Inferior parietal cortex (tissue), 1 donor: ENCODE data around the gene MOSMO.
A peak's percentile ranks its signal among the peaks of the same experiment; 100 is the strongest.

Experiments
- DNase-seq: peaks from one replicate; pipeline ENCODE4 v3.0.0-alpha.2; 2016; ENCODE audit errors: extremely low spot score

Gene MOSMO

GRCh38 chr16:22007509-22008214 is at the start of gene MOSMO:
Gene MOSMO, plus strand, starts transcription at chr16:22008111. Its CDS starts 191 bp downstream, at chr16:22008302.
- DNase-seq: peak; percentile 51

- no peak for DNase-seq
These were observed 48.9 kb upstream of the MOSMO start for GRCh38 chr16:21959050-21959449.

GRCh38 chr16:21962475-21962874 is 45.4 kb upstream of the MOSMO start:
- DNase-seq: no peak

- DNase-seq: no peak
These were observed 44.0 kb upstream of the MOSMO start for GRCh38 chr16:21963887-21964286.

GRCh38 chr16:21964353-21964752 is 43.6 kb upstream of the MOSMO start:
- no peak for DNase-seq

GRCh38 chr16:21971856-21972255 is 36.1 kb upstream of the MOSMO start:
- no peak for DNase-seq

- no peak for DNase-seq
These were observed 34.0 kb upstream of the MOSMO start for GRCh38 chr16:21973945-21974344.

GRCh38 chr16:21980032-21980431 is 27.9 kb upstream of the MOSMO start:
- DNase-seq: no peak

- no peak for DNase-seq
These were observed 25.8 kb upstream of the MOSMO start for GRCh38 chr16:21982108-21982507.

GRCh38 chr16:21984062-21984461 is 23.8 kb upstream of the MOSMO start:
- DNase-seq: no peak

GRCh38 chr16:21985524-21985923 is 22.4 kb upstream of the MOSMO start:
- no peak for DNase-seq

- no peak for DNase-seq
These were observed 21.1 kb upstream of the MOSMO start for GRCh38 chr16:21986692-21987246.

GRCh38 chr16:21987498-21987897 is 20.4 kb upstream of the MOSMO start:
- no peak for DNase-seq

- DNase-seq: no peak
These were observed 18.8 kb upstream of the MOSMO start for GRCh38 chr16:21989133-21989532.

GRCh38 chr16:21989751-21990150 is 18.2 kb upstream of the MOSMO start:
- no peak for DNase-seq

- no peak for DNase-seq
These were observed 17.4 kb upstream of the MOSMO start for GRCh38 chr16:21990381-21990944.

GRCh38 chr16:21991621-21992020 is 16.3 kb upstream of the MOSMO start:
- DNase-seq: no peak

- DNase-seq: no peak
These were observed 12.9 kb upstream of the MOSMO start for GRCh38 chr16:21994856-21995465.

- no peak for DNase-seq
These were observed 10.8 kb upstream of the MOSMO start for GRCh38 chr16:21996923-21997696.

- DNase-seq: no peak
These were observed 10.0 kb upstream of the MOSMO start for GRCh38 chr16:21997697-21998480.

GRCh38 chr16:22001591-22001990 is 6.3 kb upstream of the MOSMO start:
- no peak for DNase-seq
